Peyer's patch (tissue), 4 donors: ENCODE measurements around the gene ENDOD1.

ENCODE experiments used
- POLR2A ChIP-seq, 2 donors: fragments of 450-650 bp; IDR thresholded peaks; one replicate each; pipeline ENCODE4 v1.5.1; 2017; ENCODE audit warnings: antibody characterized with exemption in 2 of 2, mild to moderate bottlenecking in 2 of 2, moderate library complexity in 2 of 2
- TF ChIP-seq, protein P1 (sequence below), 6 experiments: fragments of 450-650 bp in 4 of 6; fragments of 200-600 bp in 2 of 6; sonication (generic) in 1 of 6; IDR thresholded peaks; one replicate each; pipeline ENCODE4 v1.5.1; 2017 to 2019; ENCODE audit warnings: antibody characterized with exemption in 6 of 6, mild to moderate bottlenecking in 3 of 6, moderate library complexity in 1 of 6

DNA sequence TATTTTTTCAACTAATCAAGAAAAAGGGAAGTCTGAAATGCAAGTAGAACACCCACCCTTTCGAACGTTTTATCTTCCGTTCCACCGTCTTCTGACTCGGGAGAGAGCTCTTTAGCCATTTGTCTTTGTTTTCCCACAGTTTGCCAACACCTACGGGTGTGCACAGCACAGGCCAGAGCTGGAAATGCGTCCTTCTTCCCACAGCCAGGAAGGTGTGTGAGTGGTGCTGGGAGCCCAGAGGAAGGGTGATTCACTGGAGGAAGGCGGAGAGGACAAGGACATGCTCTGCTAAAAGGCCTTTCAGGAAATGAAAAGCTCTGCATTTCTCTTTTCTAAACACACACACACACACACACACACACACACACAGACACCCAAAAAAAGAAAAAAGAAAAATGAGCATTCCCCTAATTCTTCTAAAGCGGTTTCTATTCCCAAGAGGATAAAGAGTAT is 18.5 kb downstream of the ENDOD1 start:
- TF ChIP-seq, protein P1, sequence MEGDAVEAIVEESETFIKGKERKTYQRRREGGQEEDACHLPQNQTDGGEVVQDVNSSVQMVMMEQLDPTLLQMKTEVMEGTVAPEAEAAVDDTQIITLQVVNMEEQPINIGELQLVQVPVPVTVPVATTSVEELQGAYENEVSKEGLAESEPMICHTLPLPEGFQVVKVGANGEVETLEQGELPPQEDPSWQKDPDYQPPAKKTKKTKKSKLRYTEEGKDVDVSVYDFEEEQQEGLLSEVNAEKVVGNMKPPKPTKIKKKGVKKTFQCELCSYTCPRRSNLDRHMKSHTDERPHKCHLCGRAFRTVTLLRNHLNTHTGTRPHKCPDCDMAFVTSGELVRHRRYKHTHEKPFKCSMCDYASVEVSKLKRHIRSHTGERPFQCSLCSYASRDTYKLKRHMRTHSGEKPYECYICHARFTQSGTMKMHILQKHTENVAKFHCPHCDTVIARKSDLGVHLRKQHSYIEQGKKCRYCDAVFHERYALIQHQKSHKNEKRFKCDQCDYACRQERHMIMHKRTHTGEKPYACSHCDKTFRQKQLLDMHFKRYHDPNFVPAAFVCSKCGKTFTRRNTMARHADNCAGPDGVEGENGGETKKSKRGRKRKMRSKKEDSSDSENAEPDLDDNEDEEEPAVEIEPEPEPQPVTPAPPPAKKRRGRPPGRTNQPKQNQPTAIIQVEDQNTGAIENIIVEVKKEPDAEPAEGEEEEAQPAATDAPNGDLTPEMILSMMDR (IDR thresholded peaks at IDR 0.05), result no peak
- TF ChIP-seq POLR2A (IDR thresholded peaks at IDR 0.05), result no peak
